SIG-M5 treated with dmso at 0.1 percent for 504 hours (cell line): ENCODE results near the gene YBX1.
"Not testable (repeated sequence)": the region's sequence is repeated elsewhere in the genome, so short reads cannot be mapped to it uniquely, and the experiment has no call there.

ENCODE experiments used
- DNase-seq: peaks from one replicate; lab custom pipeline; 2025; ENCODE audit not compliant: unreplicated experiment; lab: John Stamatoyannopoulos, UW

The YBX1 gene

DNA sequence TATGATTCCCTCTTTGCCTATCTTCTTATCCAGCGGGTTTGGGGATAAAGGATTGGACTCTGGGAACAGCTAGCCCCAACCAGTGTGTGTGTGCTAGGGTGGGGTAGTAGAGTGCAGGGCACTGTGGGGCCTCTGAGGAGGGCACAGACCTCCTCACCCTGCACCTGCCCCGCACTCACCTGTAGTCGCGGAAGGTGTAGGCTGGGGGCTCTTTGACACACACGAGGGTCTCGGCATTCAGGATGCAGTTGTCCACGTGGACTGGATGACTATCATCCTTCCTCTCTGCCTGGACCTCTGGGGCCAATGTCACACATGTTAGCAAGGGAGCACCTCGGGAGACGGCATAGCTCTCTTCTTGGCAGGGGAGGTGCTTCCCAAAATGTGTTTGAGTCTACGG is 65.8 kb downstream of the YBX1 start:
- DNase-seq: no peak

- no peak for DNase-seq
Measured at GRCh38 chr1:42748461-42749410, 66.5 kb downstream of the YBX1 start.

GRCh38 chr1:42750041-42750440 is 67.8 kb downstream of the YBX1 start:
- no peak for DNase-seq

DNA sequence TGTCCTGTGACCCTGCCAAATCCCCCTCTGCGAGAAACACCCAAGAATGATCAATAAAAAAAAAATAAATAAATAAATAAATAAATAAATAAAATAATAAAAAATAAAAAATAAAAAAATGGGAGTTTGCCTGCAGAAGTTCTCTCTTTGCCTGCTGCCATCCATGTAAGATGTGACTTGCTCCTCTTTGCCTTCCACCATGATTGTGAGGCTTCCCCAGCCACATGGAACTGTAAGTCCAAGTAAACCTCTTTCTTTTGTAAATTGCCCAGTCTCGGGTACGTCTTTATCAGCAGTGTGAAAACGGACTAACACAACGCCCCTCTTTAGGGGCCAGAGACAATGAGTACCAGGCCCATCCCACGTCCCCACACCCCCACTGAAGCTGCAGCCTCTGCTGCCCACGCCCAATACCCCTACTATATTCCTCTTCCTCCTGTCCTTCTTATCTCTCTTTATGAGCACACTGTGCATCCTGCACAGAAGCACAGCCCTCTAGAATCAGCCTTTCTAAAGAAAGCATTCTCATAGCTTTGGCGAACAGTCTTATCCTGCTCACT is 69.4 kb downstream of the YBX1 start:
- DNase-seq: not testable (repeated sequence)

DNA sequence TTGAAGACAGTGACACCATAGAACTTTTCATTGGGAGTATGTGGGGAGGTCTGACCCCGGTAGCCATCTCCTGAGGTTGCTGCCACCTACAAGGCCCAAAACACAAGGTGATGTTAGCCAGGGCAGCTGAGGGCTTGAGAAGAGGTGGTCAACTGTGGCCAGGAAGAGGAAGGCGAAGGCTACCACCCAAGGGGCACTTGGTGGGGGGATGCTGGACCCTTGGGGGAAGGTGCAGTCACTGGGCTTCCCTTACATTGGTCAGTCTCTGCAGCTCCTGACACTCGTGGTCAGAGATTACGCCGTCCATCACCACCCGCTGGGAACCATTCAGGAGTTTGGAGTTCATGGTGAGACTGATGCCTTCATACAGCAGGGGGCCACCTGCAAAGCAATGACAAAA is 70.1 kb downstream of the YBX1 start:
- DNase-seq: no peak

GRCh38 chr1:42753070-42753469 is 70.9 kb downstream of the YBX1 start:
- no peak for DNase-seq
